T-helper 17 cell (primary cell): ENCODE results near the gene RETSAT. TPM values are rescaled to one million over a fixed set of nuclear protein-coding genes. Genes with fewer than 3 reads are reported as not detected.

Experiments used
- ATAC-seq: fragments of 150-1000 bp; cut with Tn5 transposase; 2 replicates; pipeline ENCODE4 v1.10.0; 2021; ENCODE audit warnings: mild to moderate bottlenecking, moderate library complexity
- DNase-seq, 3 donors: peaks; one replicate each; pipeline versions ENCODE4 v3.0.0 to v3.0.0-alpha.2; 2020 to 2021
- H3K9me3 ChIP-seq: one replicate; pipeline ENCODE4 v1.7.0; 2013; ENCODE audit warnings: low read length, mild to moderate bottlenecking; ENCODE audit not compliant: control insufficient read depth, poor library complexity, severe bottlenecking
- H3K27ac Mint-ChIP-seq: one replicate; pipeline ENCODE4 v1.8.0; 2022; ENCODE audit warnings: mild to moderate bottlenecking, moderate library complexity, mixed read lengths
- H3K27me3 Mint-ChIP-seq: one replicate; pipeline ENCODE4 v1.8.0; 2022; ENCODE audit warnings: mixed read lengths
- H3K36me3 Mint-ChIP-seq: one replicate; pipeline ENCODE4 v1.8.0; 2022; ENCODE audit warnings: low read depth, mixed read lengths
- H3K4me1 Mint-ChIP-seq: one replicate; pipeline ENCODE4 v1.8.0; 2022; ENCODE audit warnings: mild to moderate bottlenecking, mixed read lengths
- H3K4me3 Mint-ChIP-seq: one replicate; pipeline ENCODE4 v1.8.0; 2022; ENCODE audit warnings: mild to moderate bottlenecking, moderate library complexity, mixed read lengths
- total RNA-seq, 4 donors: library from RNA in 2 of 4; stranded (reverse) in 2 of 4; gene quantifications; one replicate each; pipeline ENCODE4 v1.2.3 and lab custom pipeline; 2022 to 2026

Gene RETSAT
- total RNA-seq, 2 donors from 2014 or later = 30.3 to 35.9 TPM

DNA sequence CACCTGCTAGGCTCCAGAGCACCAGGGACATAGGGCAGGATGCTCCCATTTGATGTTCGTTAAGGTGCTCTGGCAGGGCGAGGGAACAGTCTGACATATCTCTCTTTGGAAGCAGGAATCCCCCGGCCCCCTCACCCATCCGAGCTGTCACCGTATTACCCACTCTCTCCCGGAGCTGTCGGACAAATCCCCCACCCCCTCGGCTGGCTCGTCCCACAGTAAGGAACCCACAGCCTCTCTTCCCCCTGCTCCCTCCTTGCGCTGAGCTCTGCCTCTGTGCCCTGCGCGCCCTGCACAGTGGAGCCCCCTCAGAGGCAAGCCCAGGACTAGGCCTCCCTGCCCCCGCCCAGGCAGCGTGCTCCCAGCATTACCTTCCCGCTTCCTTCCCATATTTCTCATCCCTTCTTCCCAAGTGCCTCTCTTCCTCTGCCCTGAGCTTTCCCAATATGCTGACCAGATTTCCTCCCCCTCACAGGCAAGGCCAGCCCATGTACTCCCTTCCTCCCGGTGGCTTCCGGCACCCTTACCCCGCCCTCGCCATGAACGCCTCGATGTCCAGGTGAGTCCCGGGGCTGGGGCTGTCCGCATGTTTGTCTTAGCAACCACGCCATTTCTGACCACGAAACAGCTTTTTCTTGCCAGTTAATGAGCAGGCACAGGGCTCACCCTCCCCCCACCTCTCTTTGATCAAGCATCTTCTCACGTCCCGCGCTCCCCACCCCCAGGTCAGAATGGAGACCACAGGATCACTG lies 50.4 kb downstream of the RETSAT start:
- Mint-ChIP-seq H3K4me1 (peaks cover 25% of the 10 kb centered on the region), H3K27ac (no peak overlapping the region), H3K4me3 (no peak overlapping the region), H3K27me3 (peaks cover 14% of the 10 kb centered on the region), H3K36me3 (no peaks in the 10 kb centered on the region)
- DNase-seq (no peak), ATAC-seq (no peak)
- no peaks in the 10 kb centered on the region for H3K9me3 ChIP-seq

DNA sequence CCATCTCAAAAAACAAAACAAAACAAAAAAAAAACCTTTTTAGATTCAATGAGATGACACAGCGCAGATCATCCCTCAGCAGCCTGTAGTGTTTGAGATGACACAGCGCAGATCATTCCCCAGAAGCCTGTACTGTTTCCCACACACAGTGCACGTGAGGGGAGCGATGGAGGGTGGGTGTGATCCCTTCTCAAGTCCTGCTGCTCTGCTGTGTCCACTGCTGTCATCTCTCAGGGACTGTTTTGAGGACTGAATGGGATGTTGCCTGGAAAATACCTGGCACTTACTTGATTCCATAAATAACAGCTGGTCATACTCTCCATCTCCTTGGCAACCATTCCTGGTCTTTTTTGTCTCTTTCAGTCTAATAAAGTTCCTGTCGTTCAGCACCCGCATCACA lies 52.2 kb downstream of the RETSAT start:
- H3K4me1 Mint-ChIP-seq = peaks cover 16% of the 10 kb centered on the region
- ATAC-seq = no peak
- no peaks in the 10 kb centered on the region for H3K9me3 ChIP-seq
- H3K27me3 Mint-ChIP-seq = peaks cover 18% of the 10 kb centered on the region
- no peak for DNase-seq
- H3K27ac Mint-ChIP-seq = no peak overlapping the region
- H3K4me3 Mint-ChIP-seq = no peak overlapping the region
- H3K36me3 Mint-ChIP-seq = no peaks in the 10 kb centered on the region

Other genes starting within 250 kb of the RETSAT start
- under 1 TPM in 1 of 2 donors, not detected in 1; 0.12 TPM for gene TCF7L1, start 221.1 kb downstream of the RETSAT start, total RNA-seq
- gene TGOLN2, start 26.5 kb downstream of the RETSAT start, total RNA-seq = 100 to 1,000 TPM; 122 to 125 TPM
- 10 to 100 TPM; 20.0 to 23.2 TPM for gene ELMOD3, start 241 bp upstream of the RETSAT start, total RNA-seq
- gene CAPG, start 55.8 kb upstream of the RETSAT start, total RNA-seq = 10 to 100 TPM; 51.6 to 90.3 TPM
- under 1 TPM; 0.26 to 0.40 TPM for gene SH2D6, start 64.2 kb upstream of the RETSAT start, total RNA-seq
- 100 to 1,000 TPM in 1 of 2 donors, 10 to 100 TPM in 1; 98.6 to 110 TPM for gene MAT2A, start 184.6 kb upstream of the RETSAT start, total RNA-seq
- gene GGCX, start 207.0 kb upstream of the RETSAT start, total RNA-seq = 10 to 100 TPM; 15.6 to 17.8 TPM
- gene VAMP8, start 223.1 kb upstream of the RETSAT start, total RNA-seq = 100 to 1,000 TPM in 1 of 2 donors, 10 to 100 TPM in 1; 82.3 to 104 TPM
- 10 to 100 TPM; 38.2 to 39.5 TPM for gene VAMP5, start 229.9 kb upstream of the RETSAT start, total RNA-seq
- 10 to 100 TPM; 42.8 to 43.3 TPM for gene RNF181, start 241.2 kb upstream of the RETSAT start, total RNA-seq
- gene TMEM150A, start 248.2 kb upstream of the RETSAT start, total RNA-seq = 1 to 10 TPM; 6.4 to 7.7 TPM